Right forelimb (tissue), 1 donor: ENCODE measurements around the gene CD300H.

Source experiments
- DNase-seq: peaks from one replicate; pipeline ENCODE4 v3.0.0-alpha.2; 2018

CD300H gene

GRCh38 chr17:74567397-74567796 lies at the start of gene CD300H:
Gene CD300H, minus strand, starts transcription at chr17:74567509.
- DNase-seq: no peak

GRCh38 chr17:74616696-74617095 lies 49.4 kb upstream of the CD300H start:
- DNase-seq: no peak

- no peak for DNase-seq
Measured at GRCh38 chr17:74612046-74612445, 44.7 kb upstream of the CD300H start.

DNA sequence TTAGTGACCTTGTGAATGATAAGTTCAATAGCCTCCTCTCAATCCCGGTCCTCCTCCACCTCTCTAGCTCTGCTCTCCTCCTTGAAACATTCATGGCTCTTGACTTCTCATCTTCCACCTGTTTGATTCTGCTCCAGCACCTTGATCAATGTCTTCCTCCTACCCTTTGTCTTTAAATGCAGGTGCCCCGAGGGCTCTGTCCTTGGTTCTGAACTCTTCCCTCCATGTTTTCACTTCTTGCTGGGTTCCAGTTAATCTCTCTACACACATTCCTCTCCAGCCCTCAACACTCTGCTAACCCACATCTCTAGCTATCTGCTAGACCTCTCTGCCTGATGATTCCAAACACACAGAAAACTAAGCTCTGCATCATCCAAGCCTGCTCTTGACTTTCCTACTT lies 42.8 kb upstream of the CD300H start:
- no peak for DNase-seq

- DNase-seq: no peak
Measured at GRCh38 chr17:74608511-74608910, 41.2 kb upstream of the CD300H start.

DNA sequence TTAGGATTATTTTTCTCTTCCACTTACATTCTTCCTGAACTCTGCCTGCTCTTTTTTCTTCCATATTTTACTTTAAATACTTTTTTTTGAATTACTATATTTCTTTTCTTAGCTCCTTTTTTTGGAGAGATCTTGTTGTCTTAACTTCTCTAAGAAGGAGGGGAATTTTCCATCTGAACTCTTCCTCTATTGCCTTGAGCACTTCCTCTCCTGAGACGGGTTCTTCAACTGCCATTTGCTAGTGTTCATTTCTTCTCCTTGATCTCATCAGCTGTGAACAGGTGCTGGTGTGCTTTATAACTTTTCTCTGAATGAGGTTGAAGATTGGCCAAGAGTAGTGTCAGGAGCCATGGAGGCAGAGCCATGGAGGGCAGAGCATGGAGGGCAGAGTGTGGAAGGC lies 39.9 kb upstream of the CD300H start:
- DNase-seq: no peak

DNA sequence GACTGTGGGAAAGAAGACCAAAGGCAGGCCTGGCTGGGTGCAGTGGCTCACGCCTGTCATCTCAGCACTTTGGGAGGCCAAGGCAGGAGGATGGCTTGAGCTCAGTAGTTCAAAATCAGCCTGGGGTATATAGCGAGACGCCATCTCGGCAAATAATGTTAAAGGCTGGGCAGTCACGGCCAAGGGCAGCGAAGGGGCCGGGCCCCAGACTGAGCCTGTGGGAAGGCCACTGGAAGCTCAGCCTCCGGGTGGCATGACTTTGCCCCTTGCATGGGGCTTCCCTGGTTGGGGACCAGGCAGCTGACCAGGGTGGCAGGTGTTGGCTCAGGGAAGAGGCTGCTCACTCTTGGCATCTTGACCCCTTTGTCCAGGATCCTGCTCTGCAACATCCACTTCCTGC lies 38.7 kb upstream of the CD300H start:
- no peak for DNase-seq

DNA sequence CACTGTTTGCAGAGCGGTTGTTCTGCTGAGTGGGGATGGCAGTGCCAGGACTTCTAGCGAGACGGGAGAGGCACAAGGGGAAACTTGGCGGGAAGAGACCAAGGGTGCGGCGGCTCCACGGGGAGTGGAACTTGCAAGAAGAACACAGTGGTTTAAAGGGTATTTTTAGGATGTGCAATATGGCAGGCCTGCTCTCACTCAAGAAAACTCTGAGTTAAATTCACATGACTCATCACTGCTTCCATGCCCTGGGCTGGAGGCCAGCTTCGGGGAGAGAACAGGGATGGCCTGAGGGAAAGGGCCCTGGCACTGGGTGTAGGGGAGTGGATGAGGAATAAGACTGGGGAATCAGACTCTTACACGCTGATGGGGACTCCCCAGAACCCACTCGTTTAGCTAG lies 38.1 kb upstream of the CD300H start:
- no peak for DNase-seq

DNA sequence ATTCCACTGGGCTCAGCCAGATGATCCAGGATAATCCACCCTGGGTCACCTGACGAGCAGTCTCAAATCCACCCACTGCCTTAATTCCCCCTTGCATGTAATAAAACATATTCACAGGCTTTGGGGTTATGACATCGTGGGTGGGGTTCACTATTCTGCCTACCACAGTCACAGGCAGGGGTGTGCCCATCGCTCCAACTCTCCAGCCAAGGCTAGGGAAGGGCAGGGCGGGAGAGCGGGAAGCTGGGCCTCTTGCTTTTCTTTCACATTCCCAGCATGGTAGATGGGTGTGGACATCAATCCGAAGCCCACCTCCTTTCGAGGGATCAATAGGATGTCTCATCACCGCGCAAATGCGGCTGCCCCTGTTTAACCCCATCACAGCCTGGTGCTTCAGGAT lies 37.5 kb upstream of the CD300H start:
- no peak for DNase-seq

GRCh38 chr17:74604200-74604599 lies 36.9 kb upstream of the CD300H start:
- no peak for DNase-seq

DNA sequence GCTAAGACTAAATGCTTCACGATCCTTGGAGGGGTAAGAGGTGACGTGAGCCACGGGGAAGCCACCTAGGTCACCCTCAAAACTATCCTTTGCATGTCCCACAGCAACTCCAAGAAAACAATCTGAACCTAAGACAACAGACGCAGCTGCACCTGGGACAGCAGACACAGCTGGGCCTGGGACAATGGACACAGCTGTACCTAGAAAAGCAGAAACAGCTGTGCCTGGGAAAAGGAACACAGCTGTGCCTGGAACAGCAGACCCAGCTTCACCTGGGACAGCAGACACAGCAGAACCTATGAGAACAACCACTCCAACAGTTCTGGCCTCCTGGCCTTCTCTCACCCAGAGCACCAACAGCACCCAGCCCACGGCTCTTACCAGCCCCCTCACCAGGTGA lies 36.4 kb upstream of the CD300H start:
- DNase-seq: no peak

DNA sequence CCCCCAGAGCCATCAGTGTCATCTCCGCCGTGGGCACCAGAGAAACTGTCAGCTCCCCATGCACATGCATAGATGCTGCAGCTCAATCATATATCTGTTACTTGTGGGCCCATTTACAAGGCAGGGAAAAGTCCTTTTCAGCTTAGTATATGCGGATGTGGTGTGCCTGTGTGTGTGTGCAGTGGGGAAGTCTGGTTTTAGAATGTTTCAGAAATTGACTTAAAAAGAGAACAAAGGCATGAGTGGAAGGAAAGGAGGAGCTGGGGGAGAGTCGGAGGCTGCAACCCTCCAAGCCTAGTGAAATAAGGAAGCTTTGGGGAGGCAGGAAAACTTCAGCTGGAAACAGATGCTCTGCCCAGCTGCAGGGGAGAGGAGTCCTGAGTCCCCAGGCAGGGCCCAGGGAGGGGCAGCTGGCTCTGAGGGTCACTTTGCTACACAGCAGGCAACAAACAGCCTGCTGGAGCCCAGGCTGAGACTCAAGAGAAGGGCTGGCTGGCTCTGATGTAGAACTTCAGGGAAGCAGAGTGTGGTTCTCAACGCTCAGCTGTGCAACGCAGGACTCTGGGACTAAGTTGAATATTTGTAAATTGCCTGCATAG lies 35.8 kb upstream of the CD300H start:
- DNase-seq: no peak

DNA sequence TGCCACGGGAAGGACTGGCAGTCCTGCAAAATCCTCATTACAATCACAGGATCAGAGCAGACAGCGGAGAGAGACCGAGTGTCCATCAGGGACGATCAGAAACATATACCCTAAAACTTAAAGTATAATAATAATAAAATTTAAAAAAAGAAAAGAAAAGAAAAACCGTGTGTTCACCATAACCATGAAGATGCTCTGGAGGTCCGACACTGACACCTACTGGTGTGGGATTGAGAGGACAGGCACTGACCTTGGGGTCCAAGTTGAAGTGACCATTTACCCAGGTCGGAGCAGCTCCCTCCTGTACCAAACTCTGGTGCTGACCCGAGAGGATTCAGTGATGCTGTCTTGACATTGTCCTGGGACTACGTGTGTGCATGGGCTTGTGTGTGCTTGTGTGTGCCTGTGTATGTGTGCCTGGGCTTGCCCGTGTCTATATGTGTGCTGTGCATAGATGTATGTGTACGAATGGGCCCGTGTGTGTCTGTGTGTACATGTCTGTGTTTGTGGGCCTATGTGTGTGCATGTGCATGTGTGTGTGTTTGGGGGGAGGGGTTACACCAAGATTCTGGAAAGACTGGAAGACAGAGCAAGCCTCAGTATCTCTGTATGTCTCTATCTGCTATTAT lies 34.7 kb upstream of the CD300H start:
- no peak for DNase-seq

GRCh38 chr17:74599448-74599939 lies 32.2 kb upstream of the CD300H start:
- no peak for DNase-seq

DNA sequence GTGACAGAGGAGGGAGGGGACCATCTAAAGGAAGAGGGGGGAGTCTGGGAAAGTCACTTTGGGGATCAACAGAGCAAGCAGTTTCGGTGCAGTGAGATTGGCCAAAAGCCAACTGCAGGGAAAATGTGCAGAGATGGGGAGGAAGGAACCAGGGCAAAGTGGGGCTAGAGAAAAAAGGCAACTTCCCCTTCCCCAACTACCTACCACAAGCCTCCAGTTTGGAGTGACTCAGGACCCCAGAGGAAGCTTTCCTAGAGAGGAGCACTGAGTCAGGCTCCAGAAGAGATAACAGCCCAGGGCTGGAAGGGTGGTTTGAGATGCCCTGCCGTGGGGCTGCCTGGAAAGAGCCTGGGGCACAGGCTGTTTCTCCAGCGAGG lies 31.7 kb upstream of the CD300H start:
- DNase-seq: no peak

GRCh38 chr17:74598346-74599022 lies 31.2 kb upstream of the CD300H start:
- DNase-seq: no peak

GRCh38 chr17:74597069-74597790 lies 29.9 kb upstream of the CD300H start:
- DNase-seq: no peak

- DNase-seq: no peak
Measured at GRCh38 chr17:74595037-74595750, 27.9 kb upstream of the CD300H start.

DNA sequence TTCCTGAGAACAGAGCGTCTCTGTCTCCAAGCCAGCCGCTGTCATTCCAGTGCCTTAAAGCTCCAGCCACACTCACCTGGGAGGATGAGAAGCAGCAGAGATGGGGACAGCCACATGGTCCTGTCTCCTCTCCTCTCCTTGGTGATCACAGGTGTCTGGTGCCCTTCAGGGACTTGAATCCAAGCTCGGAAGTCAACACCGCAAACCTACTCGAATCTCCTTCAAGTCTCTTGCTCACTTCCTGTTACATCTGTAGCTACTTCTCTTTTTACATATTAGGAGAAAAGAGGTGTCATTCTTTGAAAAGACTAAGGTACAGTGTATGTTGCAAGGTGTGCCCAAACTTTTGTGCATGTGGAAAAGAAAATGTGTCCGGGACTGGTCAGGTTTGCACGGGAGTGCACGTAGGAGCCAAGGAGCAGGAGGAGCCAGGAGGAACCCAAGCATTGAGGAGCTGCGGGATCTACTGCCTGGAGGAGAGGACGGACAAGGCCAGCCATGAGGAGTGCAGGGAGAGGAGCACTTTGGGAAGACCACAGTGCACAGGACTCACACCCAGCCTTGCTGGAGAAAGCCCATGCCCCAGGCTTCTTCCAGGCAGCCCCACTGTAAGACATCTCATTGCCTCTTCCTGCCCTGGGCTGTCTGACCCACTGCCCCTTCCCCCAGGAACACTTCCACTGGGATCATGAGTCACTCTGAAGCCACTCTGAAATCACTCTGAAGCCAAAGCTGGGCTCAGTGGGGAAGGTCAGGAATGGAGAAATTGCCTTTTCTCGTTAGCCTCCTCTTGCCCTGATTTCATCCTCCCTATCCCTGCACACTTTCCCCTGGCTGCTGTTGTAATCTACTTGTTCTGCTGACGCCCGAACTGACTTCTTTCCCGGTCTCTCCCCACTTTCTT lies 25.0 kb upstream of the CD300H start, which contains the start of gene CD300LD:
TSS of gene CD300LD (minus strand) at position 197 of the 904 bp plus-strand sequence. CDS start at position 116, 81 bp downstream.
- DNase-seq: no peak

- no peak for DNase-seq
Measured at GRCh38 chr17:74591503-74591902, 24.2 kb upstream of the CD300H start.

GRCh38 chr17:74585711-74586110 lies 18.4 kb upstream of the CD300H start:
- DNase-seq: no peak
